Measurements from ENCODE around the gene BCL2L2.

- TF ChIP-seq CTCF (IDR thresholded peaks at IDR 0.05; ENCODE audit: low read depth, low read length, poor library complexity, severe bottlenecking) (no peak), EZH2phosphoT487 (IDR thresholded peaks at IDR 0.05; ENCODE audit: borderline replicate concordance, low read length) (no peak)
These were observed 9.5 kb upstream of the BCL2L2 start for GRCh38 chr14:23297096-23297495.
